Activated CD4-positive, alpha-beta T cell treated with anti-CD3 and anti-CD28 coated beads, Interleukin-2, Interleukin-6, amounts not matched to agents 100 ng/mL and 50 ng/mL, durations not matched to agents 16 hours and 8 hours (primary cell): ENCODE measurements around the gene TNFRSF12A.
"Not testable (repeated sequence)": the region's sequence is repeated elsewhere in the genome, so short reads cannot be mapped to it uniquely, and the experiment has no call there.

ENCODE experiments used
- DNase-seq: peaks from one replicate; pipeline ENCODE4 v3.0.0-alpha.2; 2020

Gene TNFRSF12A

GRCh38 chr16:3051494-3051893, 31.3 kb downstream of the TNFRSF12A start:
- DNase-seq, result peak; percentile 35

- DNase-seq, result peak; percentile 41
These were observed 32.6 kb downstream of the TNFRSF12A start for GRCh38 chr16:3052571-3053329.

- peak; percentile 39 for DNase-seq
These were observed 33.2 kb downstream of the TNFRSF12A start for GRCh38 chr16:3053330-3053710.

- DNase-seq, result peak; percentile 82
These were observed 35.0 kb downstream of the TNFRSF12A start for GRCh38 chr16:3054965-3055733.

GRCh38 chr16:3055734-3056115, 35.6 kb downstream of the TNFRSF12A start:
- DNase-seq, result not testable (repeated sequence)

GRCh38 chr16:3056336-3057180, 36.4 kb downstream of the TNFRSF12A start:
- no peak for DNase-seq

GRCh38 chr16:3057181-3058138, 37.3 kb downstream of the TNFRSF12A start:
- peak; percentile 66 for DNase-seq

GRCh38 chr16:3058139-3059030, 38.2 kb downstream of the TNFRSF12A start:
- DNase-seq, result peak; percentile 74

- DNase-seq, result peak; percentile 94
These were observed 39.0 kb downstream of the TNFRSF12A start for GRCh38 chr16:3059041-3059722.

GRCh38 chr16:3059723-3060242, 39.6 kb downstream of the TNFRSF12A start:
- no peak for DNase-seq

- DNase-seq, result no peak
These were observed 40.4 kb downstream of the TNFRSF12A start for GRCh38 chr16:3060339-3061127.

- no peak for DNase-seq
These were observed 42.4 kb downstream of the TNFRSF12A start for GRCh38 chr16:3062553-3062952.

GRCh38 chr16:3063625-3064386, 43.6 kb downstream of the TNFRSF12A start:
- no peak for DNase-seq

GRCh38 chr16:3065069-3065741, 45.0 kb downstream of the TNFRSF12A start, which contains the start of gene IL32:
Gene IL32, plus strand, starts transcription at chr16:3065640. Its CDS starts 172 bp downstream, at chr16:3065812.
- peak; percentile 90 for DNase-seq

GRCh38 chr16:3065742-3066439, 45.7 kb downstream of the TNFRSF12A start:
- peak; percentile 54 for DNase-seq

GRCh38 chr16:3066440-3066748, 46.2 kb downstream of the TNFRSF12A start:
- no peak for DNase-seq

- peak; percentile 43 for DNase-seq
These were observed 48.3 kb downstream of the TNFRSF12A start for GRCh38 chr16:3068487-3068886.
